ENCODE results near the gene CLDN9.
"Not testable (repeated sequence)": the region's sequence is repeated elsewhere in the genome, so short reads cannot be mapped to it uniquely, and the experiment has no call there.

Gene CLDN9

GRCh38 chr16:3035972-3036725, 23.4 kb downstream of the CLDN9 start:
- DNase-seq = no peak

- DNase-seq = no peak
Measured at GRCh38 chr16:3036726-3037315, 24.1 kb downstream of the CLDN9 start, which contains the start of gene BICDL2. BICDL2 (minus strand) TSS chr16:3036944; CDS start chr16:3035496, 1,448 bp downstream.

GRCh38 chr16:3038256-3038655, 25.5 kb downstream of the CLDN9 start:
- DNase-seq = no peak

DNA sequence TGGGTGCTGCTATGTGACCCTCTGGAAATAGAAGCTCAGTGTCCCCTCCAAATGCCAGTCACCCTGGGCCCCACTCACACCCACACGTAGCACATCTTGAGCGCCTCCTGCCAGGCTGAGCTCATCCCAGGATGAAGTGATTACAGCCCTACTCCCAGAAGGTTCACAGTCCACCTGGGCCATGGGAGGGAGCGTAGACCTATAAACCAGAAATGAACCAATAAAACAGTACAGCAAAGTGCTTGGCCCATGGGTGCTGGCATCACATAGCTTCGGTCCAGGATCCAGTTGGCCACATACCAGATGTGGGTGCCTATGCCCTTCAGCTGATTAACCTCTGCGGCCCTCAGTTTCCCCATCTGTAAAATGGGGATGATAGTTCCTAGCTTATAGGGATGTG, 26.2 kb downstream of the CLDN9 start:
- no peak for DNase-seq

DNA sequence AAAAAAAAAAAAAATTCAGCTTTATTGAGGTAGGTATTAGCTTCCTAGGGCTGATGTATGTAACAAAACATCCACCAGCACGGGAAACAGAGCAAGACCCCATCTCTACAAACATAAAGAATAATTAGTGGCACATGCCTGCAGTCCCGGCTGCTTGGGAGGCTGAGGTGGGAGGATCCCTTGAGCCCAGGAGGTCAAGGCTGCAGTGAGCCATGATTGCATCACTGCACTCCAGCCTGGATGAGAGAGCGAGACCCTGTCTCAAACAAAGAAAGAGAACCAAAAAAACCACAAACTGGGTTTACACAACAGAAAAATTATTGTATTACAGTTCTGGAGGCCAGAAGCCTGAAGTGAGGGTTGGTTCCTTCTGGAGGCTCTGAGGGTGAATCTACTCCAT, 29.7 kb downstream of the CLDN9 start:
- DNase-seq = no peak

DNA sequence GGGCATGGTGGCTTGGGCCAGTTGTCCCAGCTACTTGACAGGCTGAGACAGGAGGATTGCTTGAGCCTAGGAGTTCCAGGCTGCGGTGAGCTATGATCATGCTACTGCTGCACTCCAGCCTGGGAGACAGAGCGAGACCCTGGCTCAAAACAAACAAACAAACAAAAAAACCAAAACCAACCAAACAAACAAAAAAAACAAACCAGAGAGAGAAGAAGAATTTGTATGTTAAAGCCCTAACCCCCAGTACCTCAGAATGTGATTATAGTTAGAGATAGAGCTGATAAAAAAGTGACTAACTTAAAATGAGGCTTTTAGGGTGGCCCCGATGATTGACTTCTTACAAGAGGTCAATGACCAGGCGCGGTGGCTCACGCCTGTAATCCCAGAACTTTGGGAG, 32.0 kb downstream of the CLDN9 start:
- no peak for DNase-seq

DNA sequence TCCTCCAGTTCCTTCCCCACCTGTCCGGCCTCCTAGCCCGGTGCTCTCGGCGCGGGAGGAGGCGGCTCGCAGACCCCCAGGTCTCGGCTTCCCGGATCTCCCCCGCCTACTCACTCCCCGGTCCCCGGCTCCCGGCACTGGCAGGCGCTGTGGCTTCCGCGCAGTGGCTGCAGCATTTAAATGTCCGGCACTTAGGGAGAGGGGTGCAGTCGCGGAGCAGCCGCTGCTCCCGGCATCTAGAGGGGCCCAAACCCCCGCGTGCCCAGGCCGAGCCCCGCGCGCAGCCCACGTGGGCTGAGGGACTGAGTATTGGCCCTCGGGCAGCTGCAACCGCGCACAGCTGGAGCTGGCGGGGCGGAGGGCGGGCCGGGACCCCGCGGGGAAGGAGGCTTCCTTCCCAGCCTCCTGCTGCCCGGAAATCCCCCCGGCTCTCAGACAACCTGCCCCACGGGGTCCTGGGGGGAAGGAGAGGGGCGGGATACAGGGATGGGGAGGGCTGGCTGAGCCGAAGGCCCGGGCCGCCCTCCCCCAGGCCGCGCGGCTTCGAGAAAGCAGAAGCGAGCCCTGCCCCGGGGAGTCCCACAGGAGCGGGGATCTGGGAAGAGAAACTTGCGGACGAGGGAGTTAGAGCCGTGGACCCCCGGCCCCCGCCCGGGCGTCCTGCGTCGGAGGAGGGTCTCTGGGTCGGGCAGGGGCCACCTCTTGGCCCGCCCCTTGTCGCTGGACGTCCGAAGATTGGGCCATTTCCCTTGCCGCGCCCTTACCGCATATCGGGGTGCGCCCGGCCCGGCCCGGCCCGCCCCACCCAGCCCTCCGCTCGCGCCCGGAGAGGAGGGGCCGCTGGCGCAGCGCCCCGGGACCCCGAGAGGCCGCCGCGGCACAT, 33.3 kb downstream of the CLDN9 start, which contains the start of gene MMP25:
Gene MMP25, plus strand, starts transcription at position 804 of the 883 bp plus-strand sequence. CDS start 357 bp downstream, outside the sequence.
- no peak for DNase-seq

DNA sequence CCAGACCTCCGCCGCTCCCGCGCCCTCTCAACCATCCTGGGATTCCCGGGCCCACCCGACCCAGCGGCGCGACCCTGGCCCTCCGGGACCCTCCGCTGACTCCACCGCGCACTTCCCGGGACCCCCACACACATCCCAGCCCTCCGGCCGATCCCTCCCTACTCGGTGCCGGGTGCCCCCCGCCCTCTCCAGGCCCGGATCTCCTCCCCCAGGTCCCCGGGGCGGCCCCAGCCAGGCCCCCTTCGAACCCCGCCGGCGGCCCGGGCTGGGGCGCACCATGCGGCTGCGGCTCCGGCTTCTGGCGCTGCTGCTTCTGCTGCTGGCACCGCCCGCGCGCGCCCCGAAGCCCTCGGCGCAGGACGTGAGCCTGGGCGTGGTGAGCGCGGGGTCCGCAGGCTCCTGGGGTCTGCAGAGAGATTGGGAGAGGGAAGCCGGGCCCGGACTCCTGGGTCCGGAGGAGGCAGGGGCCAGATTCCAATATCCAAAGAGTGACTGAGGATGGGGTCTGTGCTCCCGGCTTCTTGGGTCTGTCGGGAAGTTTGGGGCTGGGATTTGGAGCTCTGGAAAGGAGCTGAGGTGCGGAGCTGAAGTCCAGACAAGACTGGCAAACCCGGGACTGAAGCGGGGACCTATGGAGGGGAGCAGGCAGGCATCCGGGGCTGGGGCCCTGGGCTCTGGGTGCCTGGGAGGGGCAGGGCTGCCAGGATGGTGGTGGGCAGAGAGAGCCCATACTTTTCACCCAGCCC, 34.1 kb downstream of the CLDN9 start:
- DNase-seq = no peak

DNA sequence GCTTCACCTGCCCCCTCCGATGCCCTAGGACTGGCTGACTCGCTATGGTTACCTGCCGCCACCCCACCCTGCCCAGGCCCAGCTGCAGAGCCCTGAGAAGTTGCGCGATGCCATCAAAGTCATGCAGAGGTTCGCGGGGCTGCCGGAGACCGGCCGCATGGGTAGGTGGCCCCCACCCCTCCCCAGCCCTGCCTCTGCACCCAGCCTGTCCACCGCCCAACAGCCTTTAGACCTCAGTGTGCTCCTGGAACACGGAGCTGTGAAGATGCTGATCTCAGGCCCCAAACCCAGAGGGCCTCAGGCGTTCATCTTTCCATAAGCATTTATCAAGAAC, 34.6 kb downstream of the CLDN9 start:
- DNase-seq = no peak

DNA sequence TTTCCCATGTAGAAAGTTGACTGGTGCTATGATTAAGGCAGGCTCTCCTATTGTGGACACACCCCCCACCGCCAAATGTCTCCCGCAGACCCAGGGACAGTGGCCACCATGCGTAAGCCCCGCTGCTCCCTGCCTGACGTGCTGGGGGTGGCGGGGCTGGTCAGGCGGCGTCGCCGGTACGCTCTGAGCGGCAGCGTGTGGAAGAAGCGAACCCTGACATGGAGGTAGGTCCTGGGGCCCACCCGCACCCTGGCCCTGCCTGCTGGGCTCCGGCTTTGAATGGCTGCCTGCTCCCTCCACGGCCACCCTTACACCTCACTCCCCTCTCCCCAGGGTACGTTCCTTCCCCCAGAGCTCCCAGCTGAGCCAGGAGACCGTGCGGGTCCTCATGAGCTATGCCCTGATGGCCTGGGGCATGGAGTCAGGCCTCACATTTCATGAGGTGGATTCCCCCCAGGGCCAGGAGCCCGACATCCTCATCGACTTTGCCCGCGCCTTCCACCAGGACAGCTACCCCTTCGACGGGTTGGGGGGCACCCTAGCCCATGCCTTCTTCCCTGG, 37.3 kb downstream of the CLDN9 start:
- DNase-seq = no peak

GRCh38 chr16:3050487-3050886, 37.8 kb downstream of the CLDN9 start:
- no peak for DNase-seq

DNA sequence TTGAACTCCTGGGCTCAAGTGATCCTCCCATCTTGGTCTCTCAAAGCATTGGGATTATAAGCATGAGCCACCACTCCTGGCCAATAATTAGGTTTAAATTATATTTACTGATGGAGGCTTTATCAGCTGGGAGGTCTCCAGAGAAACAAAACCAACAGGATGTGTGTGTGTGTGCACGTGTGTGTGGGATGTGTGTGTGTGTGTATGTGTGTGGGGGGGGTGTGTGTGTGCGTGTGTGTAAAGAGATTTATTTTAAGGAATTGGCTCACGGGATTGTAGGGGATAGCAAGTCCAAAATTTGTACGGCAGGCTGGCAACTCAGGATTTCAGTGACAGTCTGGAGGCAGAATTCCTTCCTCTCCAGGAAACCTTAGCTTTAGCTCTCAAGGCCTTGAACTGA, 38.3 kb downstream of the CLDN9 start:
- no peak for DNase-seq

GRCh38 chr16:3051494-3051893, 38.8 kb downstream of the CLDN9 start:
- no peak for DNase-seq

DNA sequence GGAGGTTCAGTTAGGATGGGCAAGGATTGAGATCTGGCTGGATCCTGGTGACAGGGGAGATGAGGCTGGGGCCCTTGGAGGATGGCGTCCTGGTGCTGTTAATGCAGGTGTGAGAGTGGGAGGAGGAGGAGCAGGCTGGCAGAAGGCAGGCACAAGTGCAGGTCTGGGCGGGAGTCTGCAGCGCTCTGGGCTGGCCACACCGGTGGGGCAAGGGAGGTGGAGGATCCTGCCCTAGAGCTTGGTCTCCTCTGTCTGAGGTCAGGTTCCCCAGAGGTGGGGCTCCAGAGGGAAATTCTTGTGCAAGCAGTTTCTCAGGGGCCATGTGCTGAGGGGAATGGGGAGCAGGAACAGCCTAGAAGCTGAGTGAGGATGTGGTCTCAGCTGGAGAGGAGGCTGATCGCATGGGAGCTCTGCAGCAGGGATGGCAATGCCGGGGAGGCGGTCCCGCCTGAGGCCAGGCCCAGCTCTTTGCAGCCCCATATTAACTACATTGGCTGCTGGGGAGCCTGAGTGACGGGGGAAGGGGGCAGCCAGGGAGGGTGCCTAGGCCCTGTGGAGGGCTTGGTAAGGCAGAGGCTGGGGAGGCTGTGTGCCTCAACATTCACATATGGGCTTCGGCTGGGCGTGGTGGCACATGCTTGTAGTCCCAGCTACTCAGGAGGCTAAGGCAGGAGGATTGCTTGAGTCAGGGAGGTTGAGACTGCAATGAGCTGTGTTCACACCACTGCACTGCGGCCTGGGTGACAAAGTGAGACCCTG, 40.0 kb downstream of the CLDN9 start:
- DNase-seq = not testable (repeated sequence)

DNA sequence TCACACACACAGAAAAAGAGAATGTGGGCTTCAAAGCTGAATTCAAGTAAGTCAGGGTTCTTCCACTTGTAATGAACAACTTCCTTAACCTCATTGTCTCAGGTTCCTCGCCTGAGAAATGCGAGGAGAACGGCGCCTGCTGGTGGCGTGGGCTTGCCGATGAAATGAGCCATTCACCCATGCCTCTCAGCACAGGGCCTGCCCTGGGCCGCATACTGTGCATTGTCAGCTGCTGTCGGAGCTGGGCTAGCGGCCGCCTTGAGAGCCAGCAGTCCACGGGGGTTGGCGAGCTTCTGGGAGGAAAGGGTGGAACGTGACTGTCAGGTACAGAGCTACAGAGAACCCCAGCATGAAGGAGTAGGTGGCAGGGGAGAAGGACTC, 40.6 kb downstream of the CLDN9 start:
- DNase-seq = not testable (repeated sequence)

- no peak for DNase-seq
Measured at GRCh38 chr16:3054965-3055733, 42.4 kb downstream of the CLDN9 start.

GRCh38 chr16:3055734-3056115, 43.0 kb downstream of the CLDN9 start:
- DNase-seq = not testable (repeated sequence)

DNA sequence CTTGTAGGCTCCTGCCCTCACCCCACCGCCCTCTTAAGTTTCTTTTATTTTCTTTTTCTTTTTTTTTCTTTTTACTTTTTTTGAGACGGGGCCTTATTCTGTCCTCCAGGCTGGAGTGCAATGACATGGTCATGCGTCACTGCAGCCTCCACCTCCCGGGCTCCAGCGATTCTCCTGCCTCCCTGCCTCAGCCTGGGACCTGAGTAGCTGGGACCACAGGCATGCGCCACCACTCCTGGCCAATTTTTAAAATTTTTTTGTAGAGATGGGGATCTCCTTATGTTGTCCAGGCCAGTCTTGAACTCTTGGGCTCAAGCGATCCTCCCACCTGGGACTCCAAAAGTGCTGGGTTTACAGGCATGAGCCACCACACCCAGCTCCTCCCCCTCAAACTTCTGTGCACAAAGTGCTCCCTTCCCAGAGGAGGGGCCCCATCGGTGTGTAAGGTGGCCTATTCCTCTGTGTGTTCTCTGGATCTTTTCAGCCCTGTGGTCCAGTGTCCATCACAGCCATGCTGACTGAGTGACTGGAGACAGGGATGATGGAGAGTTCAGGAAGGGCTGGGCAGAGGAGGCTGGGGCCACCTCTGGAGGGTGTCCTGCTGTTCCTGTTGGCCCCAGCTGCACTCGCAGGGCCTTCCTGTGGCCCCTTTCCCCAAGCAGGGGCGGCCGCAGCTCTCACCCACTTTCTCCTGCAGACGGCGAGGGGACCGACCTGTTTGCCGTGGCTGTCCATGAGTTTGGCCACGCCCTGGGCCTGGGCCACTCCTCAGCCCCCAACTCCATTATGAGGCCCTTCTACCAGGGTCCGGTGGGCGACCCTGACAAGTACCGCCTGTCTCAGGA, 43.8 kb downstream of the CLDN9 start:
- DNase-seq = no peak

- no peak for DNase-seq
Measured at GRCh38 chr16:3057181-3058138, 44.7 kb downstream of the CLDN9 start.
